GM15510 (cell line): ENCODE results near the gene IQGAP1.

Source experiments
- POLR2A ChIP-seq: IDR thresholded peaks from 3 replicates; pipeline ENCODE4 v1.6.1; 2011; ENCODE audit warnings: borderline replicate concordance; ENCODE audit not compliant: insufficient read length; ENCODE audit errors: extremely low read depth

Gene IQGAP1

GRCh38 chr15:90394074-90394473 lies 6.0 kb downstream of the IQGAP1 start:
- TF ChIP-seq POLR2A: no peak

GRCh38 chr15:90394748-90395442 lies 6.9 kb downstream of the IQGAP1 start:
- TF ChIP-seq POLR2A: no peak

- TF ChIP-seq POLR2A: no peak
Observed at GRCh38 chr15:90396321-90396720, 8.3 kb downstream of the IQGAP1 start.

GRCh38 chr15:90400005-90400758 lies 12.1 kb downstream of the IQGAP1 start:
- no peak for TF ChIP-seq POLR2A

GRCh38 chr15:90400759-90401314 lies 12.8 kb downstream of the IQGAP1 start:
- TF ChIP-seq POLR2A: no peak

- TF ChIP-seq POLR2A: no peak
Observed at GRCh38 chr15:90401495-90401894, 13.5 kb downstream of the IQGAP1 start.

- no peak for TF ChIP-seq POLR2A
Observed at GRCh38 chr15:90402223-90402622, 14.2 kb downstream of the IQGAP1 start.

GRCh38 chr15:90402767-90403166 lies 14.7 kb downstream of the IQGAP1 start:
- no peak for TF ChIP-seq POLR2A

- no peak for TF ChIP-seq POLR2A
Observed at GRCh38 chr15:90405055-90405607, 17.1 kb downstream of the IQGAP1 start.

GRCh38 chr15:90407336-90407735 lies 19.3 kb downstream of the IQGAP1 start:
- TF ChIP-seq POLR2A: no peak

GRCh38 chr15:90407871-90408317 lies 19.9 kb downstream of the IQGAP1 start:
- TF ChIP-seq POLR2A: no peak

- TF ChIP-seq POLR2A: no peak
Observed at GRCh38 chr15:90408657-90409056, 20.6 kb downstream of the IQGAP1 start.

- no peak for TF ChIP-seq POLR2A
Observed at GRCh38 chr15:90411176-90411575, 23.1 kb downstream of the IQGAP1 start.

GRCh38 chr15:90412356-90413194 lies 24.5 kb downstream of the IQGAP1 start:
- TF ChIP-seq POLR2A: no peak
